Bone marrow (tissue), 2 donors: ENCODE results near the gene SYNPO2.
"Not testable (repeated sequence)": the region's sequence is repeated elsewhere in the genome, so short reads cannot be mapped to it uniquely, and the experiment has no call there.

Source experiments
- DNase-seq, 2 donors: peaks; one replicate each; lab custom pipeline; 2025; lab: John Stamatoyannopoulos, UW

SYNPO2 gene

GRCh38 chr4:118878507-118878906 lies 10.1 kb upstream of the SYNPO2 start:
- DNase-seq: not testable (repeated sequence)

- DNase-seq: no peak
Observed at GRCh38 chr4:118879409-118879808, 9.2 kb upstream of the SYNPO2 start.

GRCh38 chr4:118881512-118882146 lies 7.0 kb upstream of the SYNPO2 start:
- no peak for DNase-seq

- no peak for DNase-seq
Observed at GRCh38 chr4:118883861-118884260, 4.8 kb upstream of the SYNPO2 start.

- no peak for DNase-seq
Observed at GRCh38 chr4:118884716-118885115, 3.9 kb upstream of the SYNPO2 start.

- no peak for DNase-seq
Observed at GRCh38 chr4:118889312-118889691, 648 bp downstream of the SYNPO2 start.

GRCh38 chr4:118894034-118894433 lies 5.4 kb downstream of the SYNPO2 start:
- no peak for DNase-seq

GRCh38 chr4:118898221-118898620 lies 9.6 kb downstream of the SYNPO2 start:
- DNase-seq: no peak

- no peak for DNase-seq
Observed at GRCh38 chr4:118898684-118899138, 10.1 kb downstream of the SYNPO2 start.

GRCh38 chr4:118904418-118904817 lies 15.8 kb downstream of the SYNPO2 start:
- no peak for DNase-seq

GRCh38 chr4:118904935-118905334 lies 16.3 kb downstream of the SYNPO2 start:
- no peak for DNase-seq

- DNase-seq: no peak
Observed at GRCh38 chr4:118905566-118905965, 16.9 kb downstream of the SYNPO2 start.

GRCh38 chr4:118909173-118909956 lies 20.7 kb downstream of the SYNPO2 start:
- no peak for DNase-seq

- DNase-seq: no peak
Observed at GRCh38 chr4:118910221-118910620, 21.6 kb downstream of the SYNPO2 start.

GRCh38 chr4:118911238-118911703 lies 22.6 kb downstream of the SYNPO2 start:
- no peak for DNase-seq

GRCh38 chr4:118915468-118915867 lies 26.8 kb downstream of the SYNPO2 start:
- no peak for DNase-seq

- no peak for DNase-seq
Observed at GRCh38 chr4:118916691-118917289, 28.1 kb downstream of the SYNPO2 start.

- DNase-seq: no peak
Observed at GRCh38 chr4:118917582-118917981, 28.9 kb downstream of the SYNPO2 start.

GRCh38 chr4:118918388-118918787 lies 29.7 kb downstream of the SYNPO2 start:
- DNase-seq: no peak

- DNase-seq: no peak
Observed at GRCh38 chr4:118920247-118920646, 31.6 kb downstream of the SYNPO2 start.

- DNase-seq: no peak
Observed at GRCh38 chr4:118921786-118922185, 33.1 kb downstream of the SYNPO2 start.

GRCh38 chr4:118923891-118924290 lies 35.2 kb downstream of the SYNPO2 start:
- no peak for DNase-seq

GRCh38 chr4:118927974-118928373 lies 39.3 kb downstream of the SYNPO2 start:
- no peak for DNase-seq
